GM18858 (cell line): ENCODE measurements around the gene PPM1L.
"Not testable (repeated sequence)": the region's sequence is repeated elsewhere in the genome, so short reads cannot be mapped to it uniquely, and the experiment has no call there.

Experiments
- ATAC-seq: cut with Tn5 transposase; IDR thresholded peaks from one replicate; pipeline ENCODE4 v1.9.1; 2021; ENCODE audit not compliant: unreplicated experiment

PPM1L gene

DNA sequence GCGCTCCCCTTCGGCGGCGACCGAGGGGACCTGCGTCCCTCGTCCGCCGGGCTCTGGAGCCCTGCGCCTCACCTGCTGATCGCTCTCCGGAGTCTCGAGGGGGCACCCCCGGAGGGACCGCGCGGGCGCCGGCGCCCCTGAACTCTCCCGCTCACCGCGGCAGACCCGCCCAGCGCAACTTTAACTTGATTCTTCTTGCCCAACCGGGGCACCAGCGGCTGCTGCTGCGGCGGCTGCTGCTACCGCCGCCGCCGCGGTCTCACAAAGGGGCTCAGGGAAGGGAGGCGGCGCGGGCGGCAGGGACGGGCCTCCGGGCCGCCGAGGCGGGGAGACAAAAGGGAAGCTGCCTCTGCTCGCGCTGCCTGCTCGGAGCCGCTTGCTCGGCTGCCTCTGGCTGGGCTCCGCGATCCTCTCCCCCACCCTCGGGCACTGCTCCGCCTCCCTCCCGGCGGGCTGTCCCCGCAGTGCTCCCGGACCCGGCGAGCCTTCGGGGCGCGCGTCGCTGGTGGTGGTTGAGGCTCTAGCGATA, at the start of gene PPM1L:
Gene PPM1L (plus strand): TSS at position 456 of the 529 bp plus-strand sequence.
- peak; percentile 39 for ATAC-seq

DNA sequence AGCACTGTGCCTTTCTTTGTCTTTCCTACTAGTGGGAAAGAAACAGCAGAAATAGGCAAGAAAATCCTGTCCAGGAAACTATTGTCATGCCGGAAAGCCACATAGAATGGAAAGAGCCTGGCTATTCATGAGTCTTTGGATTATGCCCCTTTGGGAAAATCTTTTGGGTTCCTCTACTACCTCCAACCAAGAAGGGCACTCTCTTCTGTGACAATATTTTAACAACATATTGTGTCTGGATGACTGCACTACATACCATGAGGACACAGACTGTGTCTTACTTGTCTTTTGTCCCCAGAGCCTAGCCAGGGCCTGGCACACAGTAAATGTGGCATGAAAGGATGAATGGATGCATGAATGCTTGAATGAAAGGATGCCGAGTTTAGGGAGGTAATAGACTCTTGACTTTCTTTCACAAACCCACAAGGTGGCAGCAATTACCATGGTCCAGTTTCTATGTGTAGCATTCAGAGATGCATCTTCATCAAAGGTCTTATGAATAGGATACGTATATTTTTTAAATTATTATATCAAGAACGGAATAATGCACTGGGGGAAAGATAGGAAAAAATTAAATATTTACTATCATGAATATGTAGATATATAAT, 48.7 kb upstream of the PPM1L start:
- peak; percentile 74 for ATAC-seq

DNA sequence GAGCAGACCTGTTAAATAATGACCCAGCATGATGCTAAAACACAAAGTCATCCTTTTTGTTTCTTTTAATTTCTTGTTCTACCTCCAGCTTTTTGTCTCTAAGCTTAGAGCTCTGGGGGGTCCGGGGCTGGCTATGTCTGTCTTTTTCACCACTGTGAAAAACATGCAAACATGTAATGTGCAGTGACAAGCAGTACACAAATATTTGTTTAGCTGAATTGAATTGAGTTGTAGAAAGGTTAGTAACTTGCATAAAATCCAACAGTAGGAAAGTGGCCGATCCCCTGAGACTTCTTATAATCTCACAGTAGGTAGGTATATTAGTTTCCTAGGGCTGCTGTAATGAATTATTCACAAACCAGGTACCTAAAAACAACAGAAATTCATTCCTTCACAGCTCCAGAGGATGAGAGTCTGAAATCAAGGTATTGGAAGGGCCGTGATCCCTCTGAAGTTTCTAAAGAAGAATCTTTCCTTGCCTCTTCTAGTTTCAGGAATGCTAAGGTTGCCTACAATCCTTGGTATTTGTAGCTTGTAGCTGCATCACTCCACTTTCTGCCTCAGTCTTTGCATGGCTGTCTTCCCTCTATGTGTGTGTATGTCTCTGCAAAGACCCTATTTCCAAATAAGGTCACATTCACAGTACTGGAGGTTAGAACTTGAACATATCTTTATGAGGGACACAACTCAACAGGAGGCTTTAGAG, 46.4 kb upstream of the PPM1L start:
- no peak for ATAC-seq

DNA sequence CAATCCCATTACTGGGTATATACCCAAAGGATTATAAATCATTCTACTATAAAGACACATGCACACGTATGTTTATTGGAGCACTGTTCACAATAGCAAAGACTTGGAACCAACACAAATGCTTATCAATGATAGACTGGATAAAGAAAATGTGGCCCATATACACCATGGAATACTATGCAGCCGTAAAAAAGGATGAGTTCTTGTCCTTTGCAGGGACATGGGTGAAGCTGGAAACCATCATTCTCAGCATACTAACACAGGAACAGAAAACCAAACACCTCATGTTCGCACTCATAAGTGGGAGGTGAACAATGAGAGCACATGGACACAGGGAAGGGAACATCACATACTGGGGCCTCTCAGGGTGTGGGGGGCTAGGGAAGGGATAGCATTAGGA, 42.9 kb upstream of the PPM1L start:
- ATAC-seq = not testable (repeated sequence)

DNA sequence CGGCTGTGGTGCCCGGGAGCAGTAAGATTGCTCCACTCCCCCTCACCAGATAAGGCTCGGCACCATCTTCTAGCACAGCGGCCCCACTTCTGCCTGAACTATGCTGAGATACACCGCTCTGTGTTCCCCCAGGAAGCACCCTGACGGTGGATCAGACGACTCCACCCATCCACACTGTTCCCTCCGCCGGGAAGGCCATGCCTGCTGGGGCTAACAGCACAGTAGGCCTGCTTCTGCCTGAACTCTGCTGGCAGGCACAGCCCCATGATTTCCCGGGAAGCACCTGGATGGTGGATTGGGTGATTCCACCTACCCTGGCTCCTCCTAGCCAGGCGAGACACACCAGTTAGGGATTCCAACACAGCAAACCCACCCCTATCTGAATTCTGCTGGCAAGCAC, 36.3 kb upstream of the PPM1L start:
- ATAC-seq = no peak

DNA sequence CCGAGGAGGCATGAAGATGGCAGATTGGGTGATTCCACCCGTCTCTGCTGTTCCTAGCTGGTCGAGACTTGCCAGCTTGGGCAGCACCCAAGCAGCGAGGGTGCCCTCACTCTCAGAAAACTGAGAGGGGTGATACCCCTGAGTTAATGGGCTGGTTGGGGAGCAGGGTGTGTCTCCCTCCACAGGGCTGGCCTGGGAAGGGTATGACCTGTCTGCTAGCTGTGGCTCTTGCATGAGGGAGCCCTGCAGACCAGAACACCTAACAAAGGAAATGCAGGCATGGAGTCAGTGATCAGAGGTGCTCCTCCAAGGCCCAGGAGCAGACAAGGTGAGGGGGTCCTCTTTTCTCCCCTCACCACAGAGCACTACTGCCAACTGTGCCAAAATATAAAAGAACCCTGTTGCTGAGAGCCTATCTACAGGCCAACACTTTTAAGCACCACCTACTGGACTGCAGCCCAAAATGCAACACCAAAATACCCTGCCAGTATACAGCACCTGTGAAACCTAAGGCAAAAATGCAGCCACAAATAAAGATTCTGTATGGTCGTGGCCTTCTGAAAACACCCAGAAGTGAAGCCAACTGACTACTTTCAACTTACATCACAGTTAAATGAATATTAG, 35.8 kb upstream of the PPM1L start:
- no peak for ATAC-seq

DNA sequence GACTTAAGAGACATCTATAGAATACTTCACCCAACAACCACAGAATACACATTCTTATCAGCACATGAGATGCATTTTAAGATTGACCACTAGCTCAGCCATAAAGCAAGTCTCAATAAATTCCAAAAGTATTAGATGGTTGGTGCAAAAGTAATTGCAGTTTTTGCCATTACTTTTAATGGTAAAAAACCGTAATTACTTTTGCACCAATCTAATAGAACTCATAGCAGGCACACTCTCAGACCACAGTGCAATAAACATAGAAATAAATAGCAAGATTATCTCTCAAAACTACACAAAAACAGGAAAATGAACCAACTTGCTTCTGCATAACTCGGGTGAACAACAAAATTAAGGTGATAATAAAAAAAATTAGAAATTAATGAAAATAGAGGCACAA, 33.7 kb upstream of the PPM1L start:
- ATAC-seq = no peak

DNA sequence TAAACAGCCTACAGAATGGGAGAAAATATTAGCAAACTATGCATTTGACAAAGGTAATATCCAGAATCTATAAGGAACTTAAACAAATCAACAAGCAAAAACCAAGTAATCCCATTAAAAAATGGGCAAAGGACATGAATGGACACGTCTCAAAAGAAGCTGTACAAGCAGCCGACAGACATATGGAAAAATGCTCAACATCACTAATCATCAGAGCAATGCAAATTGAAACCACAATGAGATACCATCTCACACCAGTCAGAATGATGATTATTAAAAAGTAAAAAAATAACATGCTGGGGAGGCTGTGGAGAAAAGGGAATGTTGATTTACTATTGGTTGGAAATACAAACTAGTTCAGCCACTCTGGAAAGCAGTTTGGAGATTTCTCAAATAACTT, 30.7 kb upstream of the PPM1L start:
- no peak for ATAC-seq

DNA sequence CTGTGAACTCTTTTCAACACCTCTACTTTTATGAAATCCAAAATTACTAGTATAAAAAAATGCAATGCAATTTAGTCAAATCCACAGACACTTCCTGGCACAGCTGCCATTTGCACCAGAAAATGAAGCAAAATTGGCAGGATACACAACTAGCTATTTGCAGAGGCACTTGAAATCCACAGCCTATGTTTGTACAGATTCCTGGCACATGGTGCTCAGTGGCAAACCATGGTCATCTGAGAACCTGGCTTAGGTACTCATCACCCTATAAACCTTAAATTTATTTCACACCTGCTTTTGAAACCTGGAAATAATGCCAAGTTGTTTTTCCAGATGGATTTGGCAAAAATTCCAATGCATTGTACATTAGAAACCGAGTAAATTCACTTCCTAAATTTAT, 20.2 kb upstream of the PPM1L start:
- no peak for ATAC-seq

DNA sequence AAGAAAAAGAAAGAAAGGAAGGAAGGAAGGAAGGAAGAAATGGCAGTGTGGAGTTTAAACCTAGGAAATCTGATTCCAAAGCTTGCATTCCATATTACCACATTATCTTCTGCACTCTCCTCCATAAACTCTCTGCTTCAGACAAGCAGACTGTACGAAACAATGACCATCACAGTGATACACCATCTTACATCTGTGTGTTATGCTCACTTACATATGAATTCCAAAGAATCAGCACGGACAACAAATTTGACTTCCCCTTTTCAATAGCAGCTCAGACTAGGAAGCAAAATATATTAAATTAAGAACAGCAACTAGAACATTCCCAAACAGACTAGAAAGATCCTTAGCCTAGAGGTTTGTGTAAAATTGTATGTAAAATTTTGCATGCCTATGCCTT, 18.0 kb upstream of the PPM1L start:
- no peak for ATAC-seq

DNA sequence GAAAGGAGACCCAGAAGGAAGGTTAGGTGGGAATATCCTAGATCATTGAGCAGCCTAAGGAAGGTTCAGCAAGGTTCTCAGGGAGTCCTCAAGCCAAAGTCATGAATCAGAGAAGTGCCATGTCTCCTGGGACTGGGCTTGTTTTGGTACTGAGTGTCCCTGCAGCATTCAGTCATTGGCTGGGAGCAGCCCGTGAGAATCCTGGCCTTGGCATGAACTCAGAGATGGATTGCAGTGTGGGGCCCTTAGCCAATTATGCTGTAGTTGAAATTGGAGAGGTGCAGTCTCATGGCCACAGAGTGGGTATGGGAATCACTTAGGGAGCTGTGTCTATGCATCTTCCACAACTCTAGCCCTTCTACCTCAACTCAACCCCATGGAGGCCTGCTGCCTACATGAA, 17.0 kb upstream of the PPM1L start:
- ATAC-seq = no peak

DNA sequence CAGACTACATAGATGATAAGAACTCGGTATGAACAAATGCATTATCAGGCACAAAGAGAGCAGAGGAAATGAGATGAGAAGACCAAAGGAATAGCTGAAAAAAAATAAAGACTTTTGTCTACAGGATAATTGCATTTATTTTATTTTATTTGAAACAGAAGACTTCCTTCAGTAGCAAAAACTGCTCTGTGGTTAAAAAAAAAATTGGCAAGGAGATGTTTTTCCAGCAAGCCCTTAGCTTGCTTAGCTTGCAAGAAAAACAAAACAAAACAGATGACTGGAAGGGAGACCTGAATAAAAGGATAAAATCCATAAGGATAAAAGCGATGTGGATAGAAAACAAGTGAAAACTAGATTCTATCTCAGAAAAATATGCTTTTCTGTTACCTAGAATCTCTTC, 9.1 kb upstream of the PPM1L start:
- no peak for ATAC-seq

DNA sequence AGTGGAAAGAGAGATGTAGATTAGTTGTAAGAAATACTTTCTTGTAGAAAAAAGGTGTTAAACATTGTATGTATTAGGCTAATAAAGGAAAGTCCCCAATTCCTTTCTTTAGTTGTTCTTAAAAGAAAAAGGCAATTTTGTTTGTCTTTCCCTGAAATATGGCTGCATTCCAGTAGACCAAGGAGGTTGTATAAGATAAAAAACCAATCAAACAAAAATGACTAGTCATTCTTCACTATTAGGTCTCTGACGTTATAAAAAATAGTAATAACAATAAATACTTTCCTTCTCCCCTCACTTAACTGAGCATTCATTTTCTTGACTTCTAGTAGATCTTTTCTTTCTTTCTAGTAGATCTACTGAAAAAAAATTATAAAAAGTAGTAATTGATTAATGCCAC, 8.6 kb upstream of the PPM1L start:
- ATAC-seq = no peak

DNA sequence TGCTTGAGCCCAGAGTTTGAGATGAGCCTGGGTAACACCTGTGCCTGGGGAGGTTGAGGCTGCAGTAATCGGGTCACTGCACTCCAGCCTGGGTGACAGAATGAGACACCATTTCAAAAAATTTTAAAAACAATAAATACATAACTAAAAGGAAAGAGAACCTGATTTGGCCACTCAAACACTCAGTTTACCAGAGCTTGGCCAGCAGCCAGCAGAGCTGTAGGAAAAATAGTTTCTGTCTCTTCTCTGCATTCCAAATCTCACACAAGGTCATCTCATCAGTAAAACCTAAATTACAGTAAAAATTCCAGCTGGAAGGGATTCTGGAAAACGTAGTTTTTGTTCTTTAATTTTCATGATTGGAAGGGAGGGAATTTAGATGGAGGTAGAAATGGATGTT, 7.8 kb upstream of the PPM1L start:
- ATAC-seq = no peak

DNA sequence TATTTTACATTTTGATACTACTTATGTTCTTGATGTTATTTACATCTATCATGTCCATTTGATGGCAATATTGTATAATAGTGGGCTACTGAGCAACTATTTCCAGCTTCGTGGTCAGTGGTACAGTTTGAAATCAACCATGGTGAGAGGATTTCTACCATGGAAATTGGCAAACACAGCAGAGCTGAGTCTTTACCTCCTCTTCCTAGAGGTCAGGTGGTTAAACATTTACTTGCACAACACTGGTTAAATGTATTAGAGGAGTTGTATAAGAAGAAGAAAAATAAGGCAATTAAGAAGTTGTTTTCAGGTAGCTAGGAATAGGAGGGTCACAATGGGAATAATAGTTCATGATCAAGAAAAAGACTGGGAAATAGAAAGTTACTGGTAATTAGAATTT, 7.2 kb upstream of the PPM1L start:
- ATAC-seq = no peak

DNA sequence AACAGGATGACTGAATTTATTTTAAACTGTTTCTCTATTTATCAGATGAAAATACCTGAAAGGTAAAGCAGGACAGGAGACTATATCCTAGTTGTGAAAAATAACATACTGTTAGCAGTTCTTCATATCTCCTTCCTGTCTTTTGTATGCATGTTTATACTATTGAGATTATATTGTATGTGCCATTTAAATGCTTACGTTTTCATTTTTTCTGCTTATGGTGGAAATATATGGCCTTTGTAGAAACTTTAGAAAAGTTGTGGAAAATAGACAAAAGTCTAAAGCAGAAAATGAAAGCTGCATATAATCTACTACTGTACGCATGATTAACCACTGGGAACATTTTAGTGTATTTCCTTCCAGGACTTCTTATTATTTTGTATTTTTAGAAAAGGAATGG, 2.1 kb upstream of the PPM1L start:
- no peak for ATAC-seq

DNA sequence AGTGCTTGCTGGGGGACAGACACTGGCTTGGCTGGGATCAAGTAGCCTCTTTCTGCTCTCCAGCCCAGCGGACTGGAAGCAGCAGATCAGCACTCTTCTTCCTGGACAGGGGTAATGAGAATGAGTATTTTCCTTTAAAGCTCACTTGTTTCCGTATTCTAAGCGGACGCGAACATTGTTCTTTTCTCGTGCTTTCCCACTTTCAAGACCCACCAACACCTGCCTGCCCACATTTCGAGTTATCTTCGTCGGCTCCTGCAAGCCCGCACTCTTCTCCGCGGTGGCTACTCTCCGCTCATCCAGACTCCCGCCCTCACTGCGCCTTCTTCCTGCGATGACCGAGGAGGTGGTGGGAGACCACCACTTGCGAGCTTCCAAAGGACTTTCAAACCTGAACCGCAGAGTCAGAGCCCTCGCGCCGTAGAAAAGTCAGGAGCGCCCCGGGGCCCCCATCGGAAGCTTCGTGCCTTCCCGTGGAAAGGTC, 1.6 kb upstream of the PPM1L start:
- ATAC-seq = no peak

DNA sequence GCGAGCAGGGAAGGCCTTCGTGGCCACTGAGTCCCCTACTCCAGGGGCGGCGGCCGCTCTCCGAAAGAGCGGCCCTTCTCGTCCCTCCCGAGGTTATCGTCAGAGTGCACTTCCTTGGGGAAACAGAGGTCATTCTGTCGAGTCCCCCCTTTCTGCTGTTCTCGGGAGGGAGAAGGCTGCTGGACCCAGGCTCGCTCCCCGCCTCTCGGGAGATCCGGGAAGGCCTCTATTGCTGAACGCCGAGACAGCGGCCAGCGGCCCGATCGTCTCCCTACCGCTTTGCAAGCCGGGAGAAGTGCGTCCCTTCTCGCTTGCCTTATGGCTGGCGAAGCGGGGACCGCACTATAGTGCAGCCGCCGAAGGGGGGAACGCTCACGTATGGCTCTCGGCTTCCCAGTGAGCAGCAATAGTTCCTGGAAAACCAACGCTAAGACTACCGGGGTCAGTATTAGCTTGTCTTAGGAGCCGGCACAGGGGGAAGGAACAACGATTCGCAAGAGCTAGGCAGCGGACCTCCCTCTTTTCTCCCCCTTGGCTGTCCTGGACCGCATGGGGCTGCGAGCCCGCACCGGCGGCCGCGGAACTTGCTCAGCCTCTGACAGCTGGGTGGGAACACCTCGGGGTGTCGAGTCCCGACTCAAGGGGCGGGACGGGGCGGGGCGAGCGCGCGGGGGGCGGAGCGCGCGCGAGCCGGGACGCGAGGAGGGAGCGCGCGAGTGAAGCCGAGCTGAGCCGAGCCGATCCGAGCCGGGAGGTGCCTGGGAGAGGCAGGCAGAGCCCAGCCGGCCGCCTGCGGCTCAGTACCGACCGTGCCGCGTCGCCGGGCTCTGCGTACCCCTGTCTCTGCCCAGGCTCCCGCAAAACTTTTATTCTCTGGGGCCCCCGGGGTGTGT, 930 bp upstream of the PPM1L start:
- ATAC-seq = peak; percentile 83

DNA sequence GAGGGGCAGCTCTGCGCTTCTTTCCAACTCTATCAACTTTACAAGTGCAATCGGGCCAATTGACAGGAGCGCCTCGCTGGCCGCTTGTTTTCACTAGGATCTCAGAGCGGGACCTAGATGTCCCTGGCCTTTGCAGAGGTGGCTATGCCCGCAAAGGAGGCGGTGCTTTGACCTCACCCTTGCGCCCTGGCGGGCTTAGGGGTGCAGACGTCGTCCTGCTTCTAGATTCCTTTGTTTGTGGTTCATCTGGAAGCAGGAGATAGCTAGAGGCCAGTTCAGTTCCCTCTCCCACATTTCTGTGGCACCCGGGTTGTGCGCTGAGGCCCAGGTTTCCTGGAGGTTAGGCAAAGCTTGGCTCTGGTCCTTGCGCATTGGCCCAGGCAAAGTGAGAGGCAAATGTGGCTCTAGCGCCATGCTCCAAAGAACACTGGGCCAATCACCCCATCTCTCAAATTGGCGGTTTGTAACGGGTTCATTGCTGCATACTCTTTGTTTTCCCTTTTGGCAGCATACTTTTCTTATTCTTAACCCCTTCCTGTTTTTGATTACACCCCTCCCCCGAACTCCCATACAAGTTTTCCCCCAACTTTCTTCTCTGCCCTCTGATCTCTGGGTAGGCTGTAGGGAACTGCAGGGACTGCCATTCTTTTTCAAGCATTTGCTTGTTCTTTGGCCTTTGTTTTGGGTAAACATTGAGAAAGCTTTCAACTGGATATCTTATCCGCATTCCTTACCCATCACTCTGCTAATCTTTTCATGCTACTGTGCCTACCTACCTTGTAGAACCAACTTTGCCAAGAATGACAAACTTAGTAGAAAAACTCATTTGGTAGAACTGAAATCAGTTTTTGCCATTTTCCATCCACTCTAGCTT, 1.4 kb downstream of the PPM1L start:
- no peak for ATAC-seq

DNA sequence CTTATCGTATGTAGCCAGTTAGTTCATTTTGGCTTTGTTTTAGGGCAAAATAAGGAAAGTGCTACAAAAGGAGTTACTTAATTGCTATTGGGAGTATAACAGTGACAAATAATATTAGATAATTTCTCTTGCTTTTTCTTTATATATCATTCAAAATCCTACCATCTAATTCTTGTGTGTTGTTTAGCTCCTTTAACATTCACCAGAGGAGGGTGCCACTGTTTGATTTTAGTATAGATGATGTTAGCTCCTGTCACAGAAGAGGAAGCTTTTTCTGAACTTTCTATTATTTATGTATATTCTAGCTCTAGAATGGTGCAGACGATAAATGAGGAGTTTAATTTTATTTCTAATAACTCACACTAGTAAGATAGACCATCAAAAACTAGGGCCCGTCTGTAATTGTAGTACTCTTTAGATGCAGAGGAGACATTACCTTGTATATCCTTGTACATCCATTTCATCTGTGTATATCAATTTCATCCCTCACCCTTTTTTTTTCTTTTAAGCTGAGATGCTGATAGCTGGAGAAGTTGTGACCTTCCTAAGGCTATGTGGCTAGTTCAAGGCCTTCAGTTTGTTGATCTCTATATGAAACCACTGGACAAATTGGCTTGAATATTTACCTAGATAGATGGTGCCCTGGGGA, 3.0 kb downstream of the PPM1L start:
- ATAC-seq = no peak
